Esophagus muscularis mucosa (tissue), 4 donors: ENCODE measurements around the gene ZBTB17. TPM values are rescaled to one million over a fixed set of nuclear protein-coding genes. Genes with fewer than 3 reads are reported as not detected.

ENCODE experiments used
- DNase-seq: peaks from one replicate; pipeline ENCODE4 v3.0.0-alpha.2; 2017; ENCODE audit errors: extremely low spot score
- H3K27ac ChIP-seq, 4 donors: fragments of 200-600 bp; sonication (generic); replicated peaks in 1 of 4; 1 replicate in 3 of 4; 2 replicates in 1 of 4; pipeline ENCODE4 v1.5.1; 2016 to 2019; ENCODE audit warnings: mild to moderate bottlenecking in 1 of 4
- H3K27me3 ChIP-seq, 4 donors: fragments of 200-600 bp; sonication (generic); one replicate each; pipeline versions ENCODE4 v1.5.1 to v1.6.0; 2016 to 2019
- H3K36me3 ChIP-seq, 4 donors: fragments of 200-600 bp; sonication (generic); one replicate each; pipeline ENCODE4 v1.5.1; 2016 to 2019
- H3K4me1 ChIP-seq, 4 donors: fragments of 200-600 bp; sonication (generic); one replicate each; pipeline ENCODE4 v1.5.1; 2016 to 2019
- H3K4me3 ChIP-seq, 4 donors: fragments of 200-600 bp; sonication (generic); 1 replicate in 2 of 4; 2 replicates in 2 of 4; pipeline ENCODE4 v1.5.1; 2016 to 2019; ENCODE audit warnings: mild to moderate bottlenecking in 4 of 4, moderate library complexity in 1 of 4
- H3K9me3 ChIP-seq, 4 donors: fragments of 200-600 bp; sonication (generic); 1 replicate in 3 of 4; 2 replicates in 1 of 4; pipeline ENCODE4 v1.5.1; 2016 to 2019
- CTCF ChIP-seq, 3 experiments: fragments of 200-600 bp in 2 of 3; fragments of 450-650 bp in 1 of 3; sonication (generic) in 2 of 3; IDR thresholded peaks; one replicate each; pipeline ENCODE4 v1.5.1; 2017 to 2019; ENCODE audit warnings: antibody characterized with exemption in 3 of 3, mild to moderate bottlenecking in 2 of 3, moderate library complexity in 1 of 3
- EP300 ChIP-seq: sonication (generic); formaldehyde crosslinking; IDR thresholded peaks from one replicate; pipeline ENCODE4 v1.6.1; 2017; ENCODE audit warnings: antibody characterized with exemption
- POLR2A ChIP-seq: fragments of 450-650 bp; IDR thresholded peaks from one replicate; pipeline ENCODE4 v1.6.1; 2017; ENCODE audit warnings: antibody characterized with exemption, moderate library complexity, mild to moderate bottlenecking, low read depth
- POLR2AphosphoS5 ChIP-seq, 2 donors: sonication (generic); formaldehyde crosslinking; IDR thresholded peaks; one replicate each; pipeline ENCODE4 v1.6.1; 2017; ENCODE audit warnings: antibody characterized with exemption in 2 of 2
- WGBS: methylation state at CpG from one replicate; pipeline ENCODE4 v1.1.5; 2018; 5-methylcytosine and 5-hydroxymethylcytosine counted together
- intact Hi-C: fragments of 100-400 bp; cut with DNase I; formaldehyde crosslinking; loops from one replicate; pipeline ENCODE4 v1.15.1; 2023
- total RNA-seq, 4 donors: library from RNA; depleted of rRNA; stranded (reverse); fragments of >200 nt; gene quantifications; one replicate each; pipeline versions ENCODE4 v1.1.0 to v1.2.1, GENCODE V29; 2016

The ZBTB17 gene
- total RNA-seq, 4 donors from 2014 or later: 29.5 to 40.8 (median 34.6) TPM

GRCh38 chr1:15948091-15948591 is 27.8 kb downstream of the ZBTB17 start:
- Histone ChIP-seq H3K27ac (peak overlapping the region; percentile 95 to 96 (median 96)), H3K4me1 (peaks cover 51 to 56% (median 56%) of the 10 kb centered on the region in 4 donors), H3K36me3 (peaks cover 33 to 53% (median 52%) of the 10 kb centered on the region in 4 donors), H3K4me3 (no peak overlapping the region), H3K9me3 (no peaks in the 10 kb centered on the region), H3K27me3 (no peaks in the 10 kb centered on the region)
- TF ChIP-seq EP300 (no peak), CTCF (IDR thresholded peaks at IDR 0.05) (no peak), POLR2A (no peak), POLR2AphosphoS5 (IDR thresholded peaks at IDR 0.05) (no peak)
- intact Hi-C loops: no loop called here
- DNase-seq: no peak
- 65% methylated on average over 14 of the region's 16 CpGs for WGBS

DNA sequence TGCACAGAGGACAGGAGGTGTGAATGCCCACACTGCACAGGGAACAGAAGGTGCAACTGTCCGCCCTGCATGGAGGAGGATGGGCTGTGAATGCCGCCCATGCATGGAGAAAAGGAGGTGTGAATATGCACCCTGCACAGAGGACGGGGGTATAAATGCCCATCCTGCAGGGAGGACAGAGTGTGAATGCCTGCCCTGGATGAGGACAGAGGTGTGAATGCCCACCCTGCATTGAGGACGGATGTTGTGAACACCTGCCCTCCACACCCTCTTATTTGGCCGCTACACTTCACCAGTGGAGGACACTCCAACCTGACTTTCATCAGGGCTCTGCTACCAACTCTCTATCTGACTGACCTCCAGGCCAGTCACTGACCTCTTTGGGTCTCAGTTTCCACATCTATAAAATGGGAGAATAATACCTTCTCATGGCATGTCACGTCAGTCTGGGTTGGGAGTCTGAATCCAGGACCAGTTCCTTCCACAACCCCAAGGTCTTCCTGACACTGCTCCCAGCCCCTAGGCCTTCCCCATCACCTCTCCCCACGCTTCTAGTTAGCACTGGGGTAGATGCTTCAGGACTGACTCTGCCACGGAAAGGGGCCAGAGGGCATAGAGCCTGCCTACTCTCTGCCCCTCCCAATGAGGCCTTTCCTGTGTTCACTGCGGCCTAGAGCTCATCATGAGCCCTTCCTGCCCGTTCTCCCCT is 28.4 kb downstream of the ZBTB17 start:
- no peak overlapping the region for H3K4me3 ChIP-seq
- peaks cover 39 to 59% (median 58%) of the 10 kb centered on the region in 4 donors for H3K36me3 ChIP-seq
- TF ChIP-seq EP300 (no peak), CTCF (IDR thresholded peaks at IDR 0.05) (no peak), POLR2A (no peak), POLR2AphosphoS5 (IDR thresholded peaks at IDR 0.05) (no peak)
- no peaks in the 10 kb centered on the region for H3K9me3 ChIP-seq
- intact Hi-C loops: no loop called here
- H3K27ac ChIP-seq: peak overlapping the region; percentile 95 to 96 (median 96)
- DNase-seq: no peak
- no peaks in the 10 kb centered on the region for H3K27me3 ChIP-seq
- 90% methylated on average over 9 of the region's 10 CpGs for WGBS
- H3K4me1 ChIP-seq: peaks cover 45 to 50% (median 50%) of the 10 kb centered on the region in 4 donors

DNA sequence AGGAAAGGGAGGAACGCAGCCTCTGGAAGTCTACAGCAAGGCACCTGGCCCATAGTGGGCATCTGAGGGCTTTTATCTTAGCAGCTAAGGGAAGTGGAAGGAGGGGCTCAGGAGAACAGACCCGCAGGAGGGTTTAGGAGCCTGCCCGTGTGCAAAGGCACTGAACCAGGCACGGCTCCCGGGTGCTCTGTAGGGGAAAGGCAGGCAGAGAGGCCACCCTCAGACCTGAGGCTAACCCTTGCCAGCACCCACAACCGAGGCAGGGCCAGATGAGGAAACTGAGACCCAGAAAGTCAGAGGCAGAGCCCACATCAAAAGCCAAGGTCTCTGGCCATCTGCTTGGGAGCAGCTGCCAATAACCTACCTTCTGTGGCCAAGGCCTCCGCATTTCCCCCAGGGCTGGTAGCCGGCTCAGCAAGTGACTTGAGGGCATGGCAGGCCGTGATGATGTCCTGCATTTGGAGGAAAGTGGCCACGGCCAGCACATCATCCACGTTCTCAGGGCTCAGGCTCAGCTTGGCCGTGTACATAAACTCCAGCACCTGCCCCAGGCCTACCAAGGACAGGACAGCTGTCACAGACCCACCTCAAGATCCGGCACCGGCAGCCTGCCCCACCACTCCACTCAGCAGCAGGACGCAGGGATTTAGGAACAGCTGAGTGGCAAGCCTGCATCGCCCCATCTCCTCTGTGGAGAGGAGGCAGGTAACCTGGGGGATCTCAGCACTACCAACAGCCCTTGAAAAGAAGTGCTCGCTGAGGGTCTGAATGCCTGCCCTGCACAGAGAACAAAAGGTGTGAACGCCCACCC is 29.1 kb downstream of the ZBTB17 start:
- Histone ChIP-seq H3K36me3 (peaks cover 46 to 67% (median 65%) of the 10 kb centered on the region in 4 donors), H3K4me3 (no peak overlapping the region), H3K9me3 (no peaks in the 10 kb centered on the region), H3K27me3 (no peaks in the 10 kb centered on the region), H3K4me1 (peaks cover 39 to 42% (median 42%) of the 10 kb centered on the region in 4 donors), H3K27ac (peak overlapping the region in 1 of 4 donors; percentile 95)
- no peak for DNase-seq
- 94% methylated on average over 13 of the region's 18 CpGs for WGBS
- TF ChIP-seq POLR2AphosphoS5 (IDR thresholded peaks at IDR 0.05): no peak
- no peak for TF ChIP-seq POLR2A
- TF ChIP-seq CTCF (IDR thresholded peaks at IDR 0.05): no peak
- TF ChIP-seq EP300: no peak
- intact Hi-C loops: no loop called here

DNA sequence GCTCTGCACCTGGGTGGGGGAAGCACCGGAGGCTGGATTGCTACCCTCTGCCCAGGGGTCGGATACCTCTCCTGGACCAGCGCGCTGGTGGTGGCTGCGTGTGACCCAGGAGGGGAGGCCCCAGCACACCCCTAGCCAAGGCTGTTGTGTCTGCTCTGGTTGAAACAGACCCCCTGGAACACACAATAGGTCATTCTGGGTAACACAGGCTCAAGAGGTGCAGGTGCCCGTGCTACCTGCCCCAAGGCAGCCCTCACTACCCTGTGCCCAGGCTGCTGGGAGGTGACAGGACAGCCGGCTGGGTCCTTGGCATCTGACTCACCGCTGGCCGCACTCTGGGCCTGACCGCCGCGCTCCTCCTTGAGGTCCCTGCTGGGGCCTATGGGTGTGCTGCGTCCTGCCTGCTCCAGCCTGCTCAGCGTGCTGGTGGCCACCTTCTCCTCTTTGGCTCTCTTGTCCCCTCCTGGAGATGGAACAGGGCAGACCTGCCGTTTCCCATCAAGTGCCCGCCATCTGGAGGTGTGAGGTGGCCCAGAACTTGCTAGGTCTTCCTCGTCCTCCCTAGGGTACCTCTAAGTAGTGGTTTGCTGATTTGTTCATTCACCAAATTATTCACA is 30.0 kb downstream of the ZBTB17 start:
- TF ChIP-seq POLR2AphosphoS5 (IDR thresholded peaks at IDR 0.05): no peak
- TF ChIP-seq CTCF (IDR thresholded peaks at IDR 0.05): no peak
- TF ChIP-seq EP300: no peak
- TF ChIP-seq POLR2A: no peak
- Histone ChIP-seq H3K27ac (no peak overlapping the region), H3K9me3 (no peaks in the 10 kb centered on the region), H3K4me1 (peaks cover 32 to 34% (median 34%) of the 10 kb centered on the region in 4 donors), H3K4me3 (no peak overlapping the region), H3K36me3 (peaks cover 51 to 75% (median 74%) of the 10 kb centered on the region in 4 donors), H3K27me3 (no peaks in the 10 kb centered on the region)
- WGBS: 93% methylated on average over 10 of the region's 17 CpGs
- DNase-seq: no peak
- intact Hi-C loops: no loop called here
